ENCODE measurements around the gene STPG3.

GRCh38 chr9:137302449-137303150 is 51.5 kb downstream of the STPG3 start:
- TF ChIP-seq POLR2AphosphoS5 (IDR thresholded peaks at IDR 0.05; ENCODE audit: low read depth, low read length) = no peak
- TF ChIP-seq REST (IDR thresholded peaks at IDR 0.05; ENCODE audit: insufficient read depth in 1 of 2, low read depth in 2 of 2, low read length in 2 of 2) = no peak
- no peak for TF ChIP-seq SIN3A (IDR thresholded peaks at IDR 0.05; ENCODE audit: borderline replicate concordance, insufficient read depth, low read length)

All from PFSK-1 (cell line).